GM18873 (cell line): ENCODE data around the gene TMEM14A.

ENCODE experiments used
- ATAC-seq: cut with Tn5 transposase; IDR thresholded peaks from one replicate; pipeline ENCODE4 v1.9.1; 2021; ENCODE audit warnings: mild to moderate bottlenecking, moderate library complexity, moderate number of reproducible peaks; ENCODE audit not compliant: unreplicated experiment, low FRiP score

The TMEM14A gene

GRCh38 chr6:52670502-52671409 lies at the start of gene TMEM14A:
Gene TMEM14A, plus strand, starts transcription at chr6:52671113. Its CDS starts 5,990 bp downstream, at chr6:52677103.
- peak; percentile 92 for ATAC-seq

- ATAC-seq, result no peak
Observed at GRCh38 chr6:52621631-52622030, 49.3 kb upstream of the TMEM14A start.

GRCh38 chr6:52622810-52623209 lies 48.1 kb upstream of the TMEM14A start:
- ATAC-seq, result no peak

- ATAC-seq, result no peak
Observed at GRCh38 chr6:52632011-52632410, 38.9 kb upstream of the TMEM14A start.

- no peak for ATAC-seq
Observed at GRCh38 chr6:52634211-52634610, 36.7 kb upstream of the TMEM14A start.

GRCh38 chr6:52635049-52635577 lies 35.8 kb upstream of the TMEM14A start:
- ATAC-seq, result no peak

GRCh38 chr6:52636830-52637229 lies 34.1 kb upstream of the TMEM14A start:
- no peak for ATAC-seq

GRCh38 chr6:52639493-52639892 lies 31.4 kb upstream of the TMEM14A start:
- no peak for ATAC-seq

- no peak for ATAC-seq
Observed at GRCh38 chr6:52640170-52640569, 30.7 kb upstream of the TMEM14A start.

GRCh38 chr6:52640916-52641315 lies 30.0 kb upstream of the TMEM14A start:
- no peak for ATAC-seq

GRCh38 chr6:52641388-52641787 lies 29.5 kb upstream of the TMEM14A start:
- no peak for ATAC-seq

- ATAC-seq, result no peak
Observed at GRCh38 chr6:52641826-52642225, 29.1 kb upstream of the TMEM14A start.

- ATAC-seq, result no peak
Observed at GRCh38 chr6:52642368-52642767, 28.5 kb upstream of the TMEM14A start.

- no peak for ATAC-seq
Observed at GRCh38 chr6:52643158-52643557, 27.8 kb upstream of the TMEM14A start.

- no peak for ATAC-seq
Observed at GRCh38 chr6:52644253-52644652, 26.7 kb upstream of the TMEM14A start.

GRCh38 chr6:52645976-52646375 lies 24.9 kb upstream of the TMEM14A start:
- ATAC-seq, result no peak

- ATAC-seq, result no peak
Observed at GRCh38 chr6:52647199-52647598, 23.7 kb upstream of the TMEM14A start.

- ATAC-seq, result no peak
Observed at GRCh38 chr6:52649536-52650160, 21.3 kb upstream of the TMEM14A start.

GRCh38 chr6:52650941-52651340 lies 20.0 kb upstream of the TMEM14A start:
- no peak for ATAC-seq

GRCh38 chr6:52653151-52653550 lies 17.8 kb upstream of the TMEM14A start:
- no peak for ATAC-seq

- no peak for ATAC-seq
Observed at GRCh38 chr6:52654007-52654406, 16.9 kb upstream of the TMEM14A start.

- no peak for ATAC-seq
Observed at GRCh38 chr6:52654592-52654991, 16.3 kb upstream of the TMEM14A start.
